Stomach (tissue), 9 donors: ENCODE data around the gene LDB1. TPM values are rescaled to one million over a fixed set of nuclear protein-coding genes. Genes with fewer than 3 reads are reported as not detected.

Experiments
- DNase-seq, 2 donors: peaks; one replicate each; pipeline versions ENCODE4 v3.0.0 to v3.0.0-alpha.2; 2013 to 2019
- H3K27ac ChIP-seq, 5 donors: fragments of 200-600 bp in 4 of 5; sonication (generic) in 4 of 5; one replicate each; pipeline ENCODE4 v1.5.1; 2013 to 2019; ENCODE audit warnings: mild to moderate bottlenecking in 1 of 5, moderate library complexity in 1 of 5
- H3K27me3 ChIP-seq, 3 donors: fragments of 200-600 bp; sonication (generic); one replicate each; pipeline ENCODE4 v1.5.1; 2017 to 2019; ENCODE audit warnings: mixed run types in 1 of 3
- H3K36me3 ChIP-seq, 4 donors: fragments of 200-600 bp; sonication (generic); 1 replicate in 3 of 4; 2 replicates in 1 of 4; pipeline ENCODE4 v1.5.1; 2016 to 2019
- H3K4me1 ChIP-seq, 4 donors: fragments of 200-600 bp; sonication (generic); one replicate each; pipeline ENCODE4 v1.5.1; 2016 to 2019
- H3K4me3 ChIP-seq, 4 donors: fragments of 200-600 bp; sonication (generic) in 3 of 4; one replicate each; pipeline ENCODE4 v1.5.1; 2016 to 2019; ENCODE audit warnings: mild to moderate bottlenecking in 1 of 4
- H3K9me3 ChIP-seq, 4 donors: fragments of 200-600 bp; sonication (generic); one replicate each; pipeline ENCODE4 v1.5.1; 2016 to 2019
- CTCF ChIP-seq, 7 experiments: fragments of 450-650 bp in 4 of 7; fragments of 200-600 bp in 3 of 7; sonication (generic) in 3 of 7; IDR thresholded peaks; one replicate each; pipeline ENCODE4 v1.5.1; 2016 to 2019; ENCODE audit warnings: antibody characterized with exemption in 7 of 7, control low read depth in 2 of 7, mild to moderate bottlenecking in 1 of 7
- EP300 ChIP-seq: sonication (generic); formaldehyde crosslinking; IDR thresholded peaks from one replicate; pipeline ENCODE4 v1.6.1; 2017; ENCODE audit warnings: antibody characterized with exemption
- POLR2A ChIP-seq, 4 donors: fragments of 450-650 bp; IDR thresholded peaks; one replicate each; pipeline ENCODE4 v1.6.1; 2016; ENCODE audit warnings: antibody characterized with exemption in 4 of 4, control low read depth in 2 of 4, mild to moderate bottlenecking in 1 of 4, moderate library complexity in 1 of 4
- POLR2AphosphoS5 ChIP-seq, 3 donors: sonication (generic); formaldehyde crosslinking; IDR thresholded peaks; one replicate each; pipeline ENCODE4 v1.6.1; 2016; ENCODE audit warnings: antibody characterized with exemption in 3 of 3
- WGBS, 5 donors: extraction: QIAGEN DNeasy Blood & Tissue Kit in 3 of 5; methylation state at CpG; one replicate each; pipeline versions ENCODE4 v1.1.5 to v1.1.7; 2013 to 2018; 5-methylcytosine and 5-hydroxymethylcytosine counted together
- intact Hi-C: fragments of 100-400 bp; cut with DNase I; formaldehyde crosslinking; loops from one replicate; pipeline ENCODE4 v1.15.1; 2023; ENCODE audit warnings: low total_unique reads
- polyA plus RNA-seq, 3 donors: library from polyadenylated mRNA; stranded (reverse); fragments of 200-250 nt; gene quantifications; one replicate each; pipeline ENCODE4 v1.2.3, GENCODE V29; 2013
- total RNA-seq, 5 donors: library from RNA; depleted of rRNA; stranded (reverse); fragments of >200 nt; gene quantifications; one replicate each; pipeline versions ENCODE4 v1.1.0 to v1.2.3, GENCODE V29; 2014 to 2016
- donor health status: healthy with polysubstance abuse.
- donor health status: Bipolar disorder and iron deficiency.
- donor health status: healthy.

LDB1 gene
- total and polyA plus RNA-seq, 8 donors: 20.4 to 43.7 (median 28.2) TPM

GRCh38 chr10:102159831-102160230 lies 39.7 kb upstream of the LDB1 start:
- intact Hi-C loops: no loop called here
- Histone ChIP-seq H3K27me3 (no peaks in the 10 kb centered on the region), H3K9me3 (no peaks in the 10 kb centered on the region), H3K27ac (no peak overlapping the region), H3K4me1 (peaks cover 0 to 29% (median 9%) of the 10 kb centered on the region in 4 donors), H3K36me3 (peaks cover 71 to 100% (median 95%) of the 10 kb centered on the region in 4 donors), H3K4me3 (no peak overlapping the region)
- TF ChIP-seq POLR2A (IDR thresholded peaks at IDR 0.05) (no peak), POLR2AphosphoS5 (IDR thresholded peaks at IDR 0.05) (no peak), EP300 (no peak), CTCF (IDR thresholded peaks at IDR 0.05) (no peak)
- DNase-seq: no peak
- WGBS, 5 donors: 93 to 98% (median 97%) methylated on average over 4 of the region's 4 CpGs

DNA sequence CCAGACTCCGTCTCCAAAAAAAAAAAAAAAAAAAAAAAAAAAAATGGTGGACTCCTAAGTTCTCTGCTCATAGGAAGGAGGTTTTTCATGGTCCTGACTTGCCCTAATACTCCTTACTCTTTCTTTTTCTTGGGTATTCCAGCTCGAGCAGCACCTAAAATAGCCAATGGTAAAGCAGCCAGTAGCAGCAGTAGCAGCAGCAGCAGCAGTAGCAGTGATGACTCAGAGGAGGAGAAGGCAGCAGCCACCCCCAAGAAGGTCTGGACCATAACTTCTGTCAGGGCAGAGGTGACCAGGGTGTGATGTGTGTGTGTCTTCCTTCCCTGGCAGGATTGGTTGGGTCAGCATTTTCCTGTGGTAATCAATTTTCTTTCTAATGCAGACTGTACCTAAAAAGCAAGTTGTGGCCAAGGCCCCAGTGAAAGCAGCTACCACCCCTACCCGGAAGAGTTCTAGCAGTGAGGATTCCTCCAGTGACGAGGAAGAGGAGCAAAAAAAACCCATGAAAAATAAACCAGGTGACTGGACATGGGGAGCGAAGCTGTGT lies 39.0 kb upstream of the LDB1 start:
- Histone ChIP-seq H3K4me3 (no peak overlapping the region), H3K9me3 (no peaks in the 10 kb centered on the region), H3K27me3 (no peaks in the 10 kb centered on the region), H3K4me1 (peaks cover 5 to 36% (median 16%) of the 10 kb centered on the region in 4 donors), H3K36me3 (peaks cover 70 to 100% (median 92%) of the 10 kb centered on the region in 4 donors), H3K27ac (no peak overlapping the region)
- DNase-seq: no peak
- intact Hi-C loops: no loop called here
- TF ChIP-seq EP300: no peak
- TF ChIP-seq CTCF (IDR thresholded peaks at IDR 0.05): no peak
- TF ChIP-seq POLR2AphosphoS5 (IDR thresholded peaks at IDR 0.05): no peak
- TF ChIP-seq POLR2A (IDR thresholded peaks at IDR 0.05): no peak
- 91 to 95% (median 93%) methylated on average over 5 of the region's 5 CpGs for WGBS, 5 donors

DNA sequence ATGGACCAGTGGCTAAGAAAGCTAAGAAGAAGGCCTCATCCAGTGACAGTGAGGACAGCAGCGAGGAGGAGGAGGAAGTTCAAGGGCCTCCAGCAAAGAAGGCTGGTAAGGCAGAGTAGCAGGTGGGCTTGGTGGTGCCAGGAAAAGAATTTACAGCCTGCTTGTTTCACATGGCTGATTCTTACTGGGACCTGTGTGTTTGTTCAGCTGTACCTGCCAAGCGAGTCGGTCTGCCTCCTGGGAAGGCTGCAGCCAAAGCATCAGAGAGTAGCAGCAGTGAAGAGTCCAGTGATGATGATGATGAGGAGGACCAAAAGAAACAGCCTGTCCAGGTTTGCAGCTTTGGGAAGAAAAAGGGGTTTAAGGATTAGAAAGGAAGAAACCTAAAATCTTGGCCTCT lies 37.1 kb upstream of the LDB1 start:
- H3K9me3 ChIP-seq: no peaks in the 10 kb centered on the region
- no peak for DNase-seq
- H3K4me3 ChIP-seq: no peak overlapping the region
- H3K27me3 ChIP-seq: no peaks in the 10 kb centered on the region
- H3K27ac ChIP-seq: no peak overlapping the region
- peaks cover 14 to 51% (median 32%) of the 10 kb centered on the region in 4 donors for H3K4me1 ChIP-seq
- WGBS, 5 donors: 48 to 79% (median 64%) methylated on average over 3 of the region's 3 CpGs
- intact Hi-C loops: no loop called here
- H3K36me3 ChIP-seq: peaks cover 55 to 81% (median 73%) of the 10 kb centered on the region in 4 donors
- TF ChIP-seq EP300 (no peak), CTCF (IDR thresholded peaks at IDR 0.05) (no peak), POLR2A (IDR thresholded peaks at IDR 0.05) (no peak), POLR2AphosphoS5 (IDR thresholded peaks at IDR 0.05) (no peak)

GRCh38 chr10:102154466-102155116 lies 34.4 kb upstream of the LDB1 start:
- Histone ChIP-seq H3K9me3 (no peaks in the 10 kb centered on the region), H3K27ac (no peak overlapping the region), H3K4me3 (no peak overlapping the region), H3K27me3 (no peaks in the 10 kb centered on the region), H3K4me1 (peaks cover 18 to 66% (median 40%) of the 10 kb centered on the region in 4 donors), H3K36me3 (peaks cover 33 to 68% (median 61%) of the 10 kb centered on the region in 4 donors)
- TF ChIP-seq EP300 (no peak), CTCF (IDR thresholded peaks at IDR 0.05) (no peak)
- DNase-seq: no peak
- intact Hi-C loops: no loop called here
- WGBS, 5 donors: 88 to 93% (median 91%) methylated on average over 11 of the region's 11 CpGs
